Nasal cavity respiratory epithelium epithelial cell of viscerocranial mucosa (primary cell): ENCODE data around the gene SLC47A2. TPM values are rescaled to one million over a fixed set of nuclear protein-coding genes. Genes with fewer than 3 reads are reported as not detected.

Source experiments
- total RNA-seq: library from RNA; depleted of rRNA; stranded (reverse); fragments of >200 nt; gene quantifications from 2 replicates; pipeline ENCODE4 v1.2.3, GENCODE V29; 2014

Gene SLC47A2, protein sequence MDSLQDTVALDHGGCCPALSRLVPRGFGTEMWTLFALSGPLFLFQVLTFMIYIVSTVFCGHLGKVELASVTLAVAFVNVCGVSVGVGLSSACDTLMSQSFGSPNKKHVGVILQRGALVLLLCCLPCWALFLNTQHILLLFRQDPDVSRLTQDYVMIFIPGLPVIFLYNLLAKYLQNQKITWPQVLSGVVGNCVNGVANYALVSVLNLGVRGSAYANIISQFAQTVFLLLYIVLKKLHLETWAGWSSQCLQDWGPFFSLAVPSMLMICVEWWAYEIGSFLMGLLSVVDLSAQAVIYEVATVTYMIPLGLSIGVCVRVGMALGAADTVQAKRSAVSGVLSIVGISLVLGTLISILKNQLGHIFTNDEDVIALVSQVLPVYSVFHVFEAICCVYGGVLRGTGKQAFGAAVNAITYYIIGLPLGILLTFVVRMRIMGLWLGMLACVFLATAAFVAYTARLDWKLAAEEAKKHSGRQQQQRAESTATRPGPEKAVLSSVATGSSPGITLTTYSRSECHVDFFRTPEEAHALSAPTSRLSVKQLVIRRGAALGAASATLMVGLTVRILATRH
- 0.34 and 1.2 TPM in 2 replicates for total RNA-seq

GRCh38 chr17:19716108-19717030 is at the start of gene SLC47A2:
SLC47A2 (minus strand) TSS chr17:19716584; CDS start chr17:19716555, 29 bp downstream.

DNA sequence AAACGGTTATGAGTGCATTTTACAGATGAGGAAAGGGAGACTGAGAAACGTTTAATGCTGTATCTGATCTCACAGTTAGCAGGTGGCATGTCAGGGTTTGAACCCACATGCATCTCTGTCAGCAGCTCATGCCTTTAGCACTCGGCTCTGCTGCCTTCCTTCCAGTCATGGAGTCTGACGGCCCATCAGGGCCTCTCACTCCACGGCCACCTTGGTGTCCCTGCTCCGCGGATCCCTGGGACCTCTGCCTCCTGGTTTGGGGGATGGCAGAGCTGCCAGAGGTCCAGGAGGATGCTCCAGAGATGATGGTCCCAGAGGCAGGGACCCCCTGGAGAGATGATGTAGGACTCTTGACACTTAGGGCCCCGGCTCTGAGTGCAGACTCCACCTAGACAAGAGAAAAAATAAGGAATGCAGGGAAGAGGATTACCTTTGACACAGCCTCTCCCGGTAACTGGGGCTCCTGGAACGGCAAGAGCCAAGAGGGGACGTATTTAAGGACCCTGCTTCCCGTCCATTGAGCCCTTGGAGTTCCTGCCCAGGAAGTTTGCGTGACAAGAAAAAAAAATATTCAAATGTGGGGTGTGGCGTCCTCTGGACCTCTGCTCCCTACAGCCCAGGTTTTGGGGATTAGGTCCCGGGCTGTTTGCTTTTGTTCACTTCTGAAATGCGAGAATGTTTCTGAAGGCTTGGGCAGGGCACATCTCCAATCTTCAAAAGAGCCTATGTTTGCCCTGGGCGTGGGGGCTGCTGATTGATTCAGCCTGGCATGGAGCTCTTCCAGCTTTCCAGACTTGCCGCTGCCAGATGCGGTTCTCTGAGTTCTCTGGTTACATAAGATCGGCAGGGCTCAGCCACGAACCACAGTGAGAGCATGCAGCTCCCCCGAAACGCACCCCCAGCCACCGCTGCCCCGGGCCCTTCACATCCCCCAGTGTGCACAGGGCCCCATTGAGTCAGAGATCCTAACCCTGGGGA is 31.7 kb upstream of the SLC47A2 start, which contains the start of gene ALDH3A1:
TSS of gene ALDH3A1 (minus strand) at position 470 of the 978 bp plus-strand sequence. CDS start 3,169 bp downstream, outside the sequence.

GRCh38 chr17:19648475-19649273 is 67.7 kb downstream of the SLC47A2 start, which contains the start of gene ALDH3A2:
ALDH3A2 (plus strand) TSS chr17:19648751; CDS start chr17:19648972, 221 bp downstream.

Other genes starting within 250 kb of the SLC47A2 start
- 0.34 and 0.57 TPM in 2 replicates for gene SLC47A1, start 182.7 kb downstream of the SLC47A2 start, total RNA-seq
- 75.5 and 233 TPM in 2 replicates for gene ALDH3A2, start 67.8 kb downstream of the SLC47A2 start, total RNA-seq
- gene ALDH3A1, start 31.7 kb upstream of the SLC47A2 start, total RNA-seq = 6.2 and 18.3 TPM in 2 replicates
- gene ULK2, start 151.4 kb upstream of the SLC47A2 start, total RNA-seq = 33.0 and 33.8 TPM in 2 replicates